Effector memory CD8-positive, alpha-beta T cell (primary cell): ENCODE data around the gene SORBS2.
"Not testable (repeated sequence)": the region's sequence is repeated elsewhere in the genome, so short reads cannot be mapped to it uniquely, and the experiment has no call there.

ENCODE experiments used
- ATAC-seq: fragments of 150-1000 bp; cut with Tn5 transposase; replicated peaks from 2 replicates; pipeline ENCODE4 v1.10.0; 2021; ENCODE audit warnings: mild to moderate bottlenecking, moderate library complexity
- DNase-seq, 3 experiments: peaks; one replicate each; pipeline ENCODE4 v3.0.0; 2021
- H3K27ac Mint-ChIP-seq, 2 donors: one replicate each; pipeline ENCODE4 v1.8.0; 2022; ENCODE audit warnings: mild to moderate bottlenecking in 2 of 2, mixed read lengths in 2 of 2, moderate library complexity in 2 of 2
- H3K27me3 Mint-ChIP-seq, 2 donors: one replicate each; pipeline ENCODE4 v1.8.0; 2022; ENCODE audit warnings: mixed read lengths in 2 of 2
- H3K36me3 Mint-ChIP-seq: one replicate; pipeline ENCODE4 v1.8.0; 2022; ENCODE audit warnings: mild to moderate bottlenecking, moderate library complexity, mixed read lengths; ENCODE audit not compliant: insufficient read depth
- H3K4me1 Mint-ChIP-seq, 2 donors: one replicate each; pipeline ENCODE4 v1.8.0; 2022; ENCODE audit warnings: low read depth in 2 of 2, mixed read lengths in 2 of 2
- H3K4me3 Mint-ChIP-seq, 2 donors: one replicate each; pipeline ENCODE4 v1.8.0; 2022; ENCODE audit warnings: mild to moderate bottlenecking in 2 of 2, mixed read lengths in 2 of 2, moderate library complexity in 2 of 2
- H3K9me3 Mint-ChIP-seq, 2 donors: one replicate each; pipeline ENCODE4 v1.8.0; 2022; ENCODE audit warnings: mixed read lengths in 2 of 2
- total RNA-seq, 9 experiments: gene quantifications; one replicate each; lab custom pipeline; 2026; lab: John Stamatoyannopoulos, UW

The SORBS2 gene
- 0 to 0.25 (median 0) reads per million in 9 experiments for total RNA-seq

- Mint-ChIP-seq H3K9me3 (no peaks in the 10 kb centered on the region), H3K4me1 (no peaks in the 10 kb centered on the region), H3K27ac (no peak within 1 kb of the TSS), H3K27me3 (peaks cover 0 to 34% of the 10 kb centered on the region in 2 donors), H3K36me3 (no peaks in the 10 kb centered on the region), H3K4me3 (no peak within 1 kb of the TSS)
- DNase-seq (no peak), ATAC-seq (no peak)
These were observed at the start of gene SORBS2 for GRCh38 chr4:185811509-185812364. Gene SORBS2, minus strand, starts transcription at chr4:185812194. Its CDS starts 121,623 bp downstream, at chr4:185690571.

- no peaks in the 10 kb centered on the region for H3K4me1 Mint-ChIP-seq
- H3K36me3 Mint-ChIP-seq = no peaks in the 10 kb centered on the region
- no peak overlapping the region for H3K4me3 Mint-ChIP-seq
- peaks cover 9 to 18% of the 10 kb centered on the region in 2 donors for H3K9me3 Mint-ChIP-seq
- no peak for ATAC-seq
- H3K27ac Mint-ChIP-seq = no peak overlapping the region
- H3K27me3 Mint-ChIP-seq = peaks cover 0 to 14% of the 10 kb centered on the region in 2 donors
- DNase-seq = no peak
These were observed 47.1 kb upstream of the SORBS2 start for GRCh38 chr4:185859111-185859510.

GRCh38 chr4:185857561-185857960 is 45.6 kb upstream of the SORBS2 start:
- Mint-ChIP-seq H3K27me3 (peaks cover 0 to 21% of the 10 kb centered on the region in 2 donors), H3K9me3 (peaks cover 9 to 18% of the 10 kb centered on the region in 2 donors)
- not testable (repeated sequence) for H3K27ac Mint-ChIP-seq, ATAC-seq, DNase-seq, H3K4me1 Mint-ChIP-seq, H3K36me3 Mint-ChIP-seq, H3K4me3 Mint-ChIP-seq

GRCh38 chr4:185853841-185854240 is 41.8 kb upstream of the SORBS2 start:
- H3K27ac Mint-ChIP-seq = no peak overlapping the region
- H3K36me3 Mint-ChIP-seq = no peaks in the 10 kb centered on the region
- no peak overlapping the region for H3K4me3 Mint-ChIP-seq
- H3K9me3 Mint-ChIP-seq = peaks cover 4 to 10% of the 10 kb centered on the region in 2 donors
- ATAC-seq (no peak), DNase-seq (no peak)
- peaks cover 0 to 9% of the 10 kb centered on the region in 2 donors for H3K27me3 Mint-ChIP-seq
- no peaks in the 10 kb centered on the region for H3K4me1 Mint-ChIP-seq

GRCh38 chr4:185852961-185853360 is 41.0 kb upstream of the SORBS2 start:
- H3K27ac Mint-ChIP-seq = no peak overlapping the region
- H3K36me3 Mint-ChIP-seq = no peaks in the 10 kb centered on the region
- H3K27me3 Mint-ChIP-seq = peaks cover 0 to 9% of the 10 kb centered on the region in 2 donors
- ATAC-seq (no peak), DNase-seq (no peak)
- no peak overlapping the region for H3K4me3 Mint-ChIP-seq
- H3K4me1 Mint-ChIP-seq = no peaks in the 10 kb centered on the region
- peaks cover 2 to 5% of the 10 kb centered on the region in 2 donors for H3K9me3 Mint-ChIP-seq

- no peaks in the 10 kb centered on the region for H3K4me1 Mint-ChIP-seq
These were observed 37.9 kb upstream of the SORBS2 start for GRCh38 chr4:185849664-185850550.

GRCh38 chr4:185847352-185848097 is 35.5 kb upstream of the SORBS2 start:
- no peaks in the 10 kb centered on the region for H3K4me1 Mint-ChIP-seq
- no peaks in the 10 kb centered on the region for H3K27me3 Mint-ChIP-seq
- no peaks in the 10 kb centered on the region for H3K36me3 Mint-ChIP-seq
- DNase-seq (no peak), ATAC-seq (no peak)
- H3K9me3 Mint-ChIP-seq = peaks cover 4 to 13% of the 10 kb centered on the region in 2 donors
- no peak overlapping the region for H3K27ac Mint-ChIP-seq
- H3K4me3 Mint-ChIP-seq = no peak overlapping the region

More at GRCh38 chr4:185849664-185850550, 37.9 kb upstream of the SORBS2 start:
- Mint-ChIP-seq H3K27me3 (peaks cover 0 to 9% of the 10 kb centered on the region in 2 donors), H3K4me3 (no peak overlapping the region), H3K27ac (no peak overlapping the region), H3K36me3 (no peaks in the 10 kb centered on the region), H3K9me3 (peaks cover under 1 to 2% of the 10 kb centered on the region in 2 donors)
- DNase-seq (no peak), ATAC-seq (no peak)

GRCh38 chr4:185846505-185847150 is 34.6 kb upstream of the SORBS2 start:
- Mint-ChIP-seq H3K4me1 (no peaks in the 10 kb centered on the region), H3K4me3 (no peak overlapping the region), H3K36me3 (no peaks in the 10 kb centered on the region), H3K27ac (no peak overlapping the region), H3K9me3 (peaks cover 4 to 13% of the 10 kb centered on the region in 2 donors), H3K27me3 (no peaks in the 10 kb centered on the region)
- DNase-seq (no peak), ATAC-seq (no peak)

- H3K36me3 Mint-ChIP-seq = no peaks in the 10 kb centered on the region
- no peak for DNase-seq
- no peak for ATAC-seq
- peaks cover 4 to 13% of the 10 kb centered on the region in 2 donors for H3K9me3 Mint-ChIP-seq
- H3K27me3 Mint-ChIP-seq = no peaks in the 10 kb centered on the region
- H3K4me1 Mint-ChIP-seq = no peaks in the 10 kb centered on the region
- H3K4me3 Mint-ChIP-seq = no peak overlapping the region
- no peak overlapping the region for H3K27ac Mint-ChIP-seq
These were observed 34.0 kb upstream of the SORBS2 start for GRCh38 chr4:185845966-185846365.

- Mint-ChIP-seq H3K27me3 (no peaks in the 10 kb centered on the region), H3K4me3 (no peak overlapping the region), H3K36me3 (no peaks in the 10 kb centered on the region), H3K27ac (no peak overlapping the region), H3K4me1 (no peaks in the 10 kb centered on the region), H3K9me3 (peaks cover 2 to 13% of the 10 kb centered on the region in 2 donors)
- DNase-seq = no peak
- no peak for ATAC-seq
These were observed 29.5 kb upstream of the SORBS2 start for GRCh38 chr4:185841451-185841850.

- no peak overlapping the region for H3K4me3 Mint-ChIP-seq
- H3K4me1 Mint-ChIP-seq = no peaks in the 10 kb centered on the region
- H3K36me3 Mint-ChIP-seq = no peaks in the 10 kb centered on the region
- ATAC-seq (no peak), DNase-seq (no peak)
- peaks cover 2 to 13% of the 10 kb centered on the region in 2 donors for H3K9me3 Mint-ChIP-seq
- H3K27ac Mint-ChIP-seq = no peak overlapping the region
- H3K27me3 Mint-ChIP-seq = no peaks in the 10 kb centered on the region
These were observed 29.0 kb upstream of the SORBS2 start for GRCh38 chr4:185840953-185841352.

GRCh38 chr4:185840201-185840600 is 28.2 kb upstream of the SORBS2 start:
- Mint-ChIP-seq H3K4me3 (no peak overlapping the region), H3K9me3 (peaks cover 2 to 13% of the 10 kb centered on the region in 2 donors)
- DNase-seq = no peak

More at GRCh38 chr4:185840201-185840600, 28.2 kb upstream of the SORBS2 start:
- H3K27me3 Mint-ChIP-seq = peaks cover 0 to 2% of the 10 kb centered on the region in 2 donors
- no peaks in the 10 kb centered on the region for H3K4me1 Mint-ChIP-seq
- no peak overlapping the region for H3K27ac Mint-ChIP-seq
- no peak for ATAC-seq
- H3K36me3 Mint-ChIP-seq = no peaks in the 10 kb centered on the region
